ENCODE measurements around the gene ATP6V0E2.

DNA sequence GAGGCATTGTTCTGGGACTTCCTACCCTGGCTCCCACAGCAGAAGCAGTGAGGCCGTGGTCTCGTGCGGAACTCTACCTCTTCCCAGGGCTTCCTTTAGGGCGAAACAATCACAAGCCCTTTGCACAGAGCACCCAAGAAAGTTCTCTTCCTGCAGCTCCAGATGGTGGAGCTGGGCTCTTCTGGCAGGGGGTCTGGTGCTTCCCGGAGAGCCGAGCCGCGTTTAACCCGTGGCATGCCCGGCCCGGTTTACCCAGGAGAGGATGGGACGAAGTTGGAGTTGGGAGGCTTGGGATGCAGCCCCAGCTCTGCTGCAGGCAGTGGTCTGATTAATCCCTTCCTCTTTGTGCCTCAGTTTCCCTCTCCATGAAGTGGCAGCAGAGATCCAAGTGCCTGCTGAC lies 9.0 kb upstream of the ATP6V0E2 start:
- TF ChIP-seq, protein P1, sequence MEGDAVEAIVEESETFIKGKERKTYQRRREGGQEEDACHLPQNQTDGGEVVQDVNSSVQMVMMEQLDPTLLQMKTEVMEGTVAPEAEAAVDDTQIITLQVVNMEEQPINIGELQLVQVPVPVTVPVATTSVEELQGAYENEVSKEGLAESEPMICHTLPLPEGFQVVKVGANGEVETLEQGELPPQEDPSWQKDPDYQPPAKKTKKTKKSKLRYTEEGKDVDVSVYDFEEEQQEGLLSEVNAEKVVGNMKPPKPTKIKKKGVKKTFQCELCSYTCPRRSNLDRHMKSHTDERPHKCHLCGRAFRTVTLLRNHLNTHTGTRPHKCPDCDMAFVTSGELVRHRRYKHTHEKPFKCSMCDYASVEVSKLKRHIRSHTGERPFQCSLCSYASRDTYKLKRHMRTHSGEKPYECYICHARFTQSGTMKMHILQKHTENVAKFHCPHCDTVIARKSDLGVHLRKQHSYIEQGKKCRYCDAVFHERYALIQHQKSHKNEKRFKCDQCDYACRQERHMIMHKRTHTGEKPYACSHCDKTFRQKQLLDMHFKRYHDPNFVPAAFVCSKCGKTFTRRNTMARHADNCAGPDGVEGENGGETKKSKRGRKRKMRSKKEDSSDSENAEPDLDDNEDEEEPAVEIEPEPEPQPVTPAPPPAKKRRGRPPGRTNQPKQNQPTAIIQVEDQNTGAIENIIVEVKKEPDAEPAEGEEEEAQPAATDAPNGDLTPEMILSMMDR (IDR thresholded peaks at IDR 0.05; ENCODE audit: insufficient read depth, low read depth, low read length): no peak
- no peak for TF ChIP-seq EZH2 (IDR thresholded peaks at IDR 0.05; ENCODE audit: insufficient read depth, low read length)

Measured in astrocyte (in vitro differentiated cells and primary cell).